ENCODE data around the gene KCNJ1. TPM values are rescaled to one million over a fixed set of nuclear protein-coding genes. Genes with fewer than 3 reads are reported as not detected.

KCNJ1 gene
- total and polyA plus RNA-seq, 2 of the 8 experiments (the other 6 are each of a cell fraction or from before 2014, with no cell fraction given): 0.17 to 0.23 TPM

DNA sequence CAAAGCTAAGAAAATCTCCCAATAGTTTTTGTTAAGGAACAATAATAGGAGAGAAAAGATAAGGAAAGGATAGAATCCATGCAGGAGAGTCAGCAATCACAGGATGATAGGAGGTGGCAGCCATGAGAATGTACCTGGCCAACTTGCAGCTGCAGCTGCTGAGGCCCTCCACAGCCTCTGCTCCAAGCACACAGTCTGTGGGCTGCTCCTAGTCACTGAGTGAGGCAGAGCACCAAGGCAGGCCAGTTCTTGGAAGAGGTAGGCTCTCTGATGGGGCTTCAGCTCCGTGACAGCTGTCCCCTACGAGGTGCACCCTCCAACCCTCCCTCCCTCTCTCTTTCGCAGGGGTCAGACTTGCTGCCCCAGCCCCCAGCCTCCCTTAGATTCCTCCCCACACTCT, 5.5 kb upstream of the KCNJ1 start (continued):
- TF ChIP-seq RAD21 (IDR thresholded peaks at IDR 0.05 in 1 of 2, conservative IDR thresholded peaks at IDR 0.05 in 1 of 2; ENCODE audit: low read depth in 2 of 2, low read length in 2 of 2) (no peak), SAP30 (IDR thresholded peaks at IDR 0.05; ENCODE audit: insufficient read depth, insufficient replicate concordance, low read length) (no peak)

All from H1 (cell line).